ENCODE data around the gene FAM174B. TPM values are rescaled to one million over a fixed set of nuclear protein-coding genes. Genes with fewer than 3 reads are reported as not detected.

FAM174B gene
- total RNA-seq, 1 donor from 2014 or later, result 3.1 TPM

DNA sequence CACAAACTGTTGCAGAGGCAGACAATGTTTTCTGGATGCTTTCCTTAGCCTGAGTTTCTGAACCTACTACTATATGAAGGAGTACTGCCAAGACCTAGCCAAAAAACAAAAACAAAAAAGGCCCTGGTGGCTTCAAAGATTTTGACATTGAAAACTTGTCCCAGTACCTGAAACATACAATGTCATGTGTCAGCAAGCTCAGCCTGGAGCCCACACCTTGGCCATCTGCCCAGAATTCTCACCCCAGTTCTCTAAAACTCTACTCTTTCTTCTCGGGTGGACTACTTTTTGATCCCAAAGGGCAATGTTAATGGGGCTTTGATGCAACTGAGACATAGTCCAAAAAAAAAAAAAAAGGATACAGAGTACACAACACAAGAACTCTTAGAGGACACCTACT is 81.4 kb downstream of the FAM174B start:
- intact Hi-C loops (cut with micrococcal nuclease), result no loop called here

DNA sequence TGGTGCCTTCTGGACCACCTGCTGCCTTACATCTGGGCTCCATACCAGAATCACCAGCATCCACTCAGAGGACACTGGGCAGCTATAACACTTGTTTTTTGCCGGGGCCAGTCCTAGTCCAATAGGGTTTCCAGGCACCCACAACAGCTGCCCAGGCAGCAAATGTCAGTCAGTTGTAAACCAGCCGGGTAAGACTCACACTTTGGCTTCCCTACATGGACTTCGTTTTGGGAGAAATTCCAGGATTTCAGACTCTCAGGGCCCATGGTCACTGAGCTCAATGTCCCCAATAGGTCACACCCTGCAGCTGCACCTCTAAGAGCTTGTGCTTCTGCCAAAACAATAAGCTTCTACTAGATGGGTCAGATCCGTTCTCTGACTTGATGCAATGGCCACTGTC is 83.8 kb downstream of the FAM174B start:
- intact Hi-C loops (cut with micrococcal nuclease), result no loop called here

GRCh38 chr15:92570391-92570790 is 85.2 kb downstream of the FAM174B start:
- intact Hi-C loops (cut with micrococcal nuclease), result no loop called here

- intact Hi-C loops (cut with micrococcal nuclease), result no loop called here
These were observed 85.8 kb downstream of the FAM174B start for GRCh38 chr15:92569778-92570177.

Other genes starting within 250 kb of the FAM174B start
- 140 and 146 TPM in 2 replicates for gene CHD2, start 244.5 kb upstream of the FAM174B start, total RNA-seq